ENCODE results near the gene WDR12.
"Not testable (repeated sequence)": the region's sequence is repeated elsewhere in the genome, so short reads cannot be mapped to it uniquely, and the experiment has no call there.

The WDR12 gene

GRCh38 chr2:202885190-202885589 is 26.3 kb downstream of the WDR12 start:
- no peak for DNase-seq (ENCODE audit: low read depth in 2 of 2)

- no peak for DNase-seq (ENCODE audit: low read depth in 2 of 2)
Measured at GRCh38 chr2:202883987-202884675, 27.3 kb downstream of the WDR12 start.

DNA sequence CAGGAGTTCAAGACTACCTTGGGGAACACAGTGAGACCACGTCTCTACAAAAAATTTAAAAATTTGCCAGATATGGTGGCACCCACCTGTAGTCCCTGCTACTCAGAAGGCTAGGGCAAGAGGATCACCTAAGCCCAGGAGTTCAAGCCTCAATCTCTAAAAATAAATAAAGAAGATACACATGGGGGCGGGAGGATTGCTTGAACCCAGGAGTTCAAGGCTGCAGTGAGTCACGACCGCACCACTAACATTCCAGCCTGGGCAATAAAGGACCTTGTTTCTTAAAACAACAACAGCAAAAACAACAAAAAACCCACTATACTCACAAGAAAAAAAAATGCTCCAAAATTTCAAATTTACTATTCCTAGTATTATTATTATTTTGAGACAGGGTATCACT is 29.9 kb downstream of the WDR12 start:
- DNase-seq (ENCODE audit: low read depth in 2 of 2): no peak

DNA sequence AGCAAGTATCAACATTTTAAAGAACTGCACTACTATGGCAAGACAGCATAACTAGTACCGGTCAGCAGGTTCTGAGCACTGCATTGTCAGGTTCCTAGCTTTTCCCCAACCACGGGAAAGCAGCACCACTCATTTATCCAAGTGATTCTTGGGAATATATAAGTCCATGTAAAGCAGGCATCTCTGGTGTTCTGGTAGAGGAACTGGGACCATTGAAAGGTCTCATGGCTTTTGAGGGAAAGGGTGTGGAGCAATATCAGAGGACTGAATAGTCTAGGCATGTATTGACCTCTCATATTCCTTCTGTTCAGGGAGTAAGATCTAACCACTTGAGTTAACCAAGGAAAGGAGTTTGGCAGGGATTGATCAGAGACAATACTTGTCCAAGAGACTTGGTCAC is 33.8 kb downstream of the WDR12 start:
- no peak for DNase-seq (ENCODE audit: low read depth in 2 of 2)

DNA sequence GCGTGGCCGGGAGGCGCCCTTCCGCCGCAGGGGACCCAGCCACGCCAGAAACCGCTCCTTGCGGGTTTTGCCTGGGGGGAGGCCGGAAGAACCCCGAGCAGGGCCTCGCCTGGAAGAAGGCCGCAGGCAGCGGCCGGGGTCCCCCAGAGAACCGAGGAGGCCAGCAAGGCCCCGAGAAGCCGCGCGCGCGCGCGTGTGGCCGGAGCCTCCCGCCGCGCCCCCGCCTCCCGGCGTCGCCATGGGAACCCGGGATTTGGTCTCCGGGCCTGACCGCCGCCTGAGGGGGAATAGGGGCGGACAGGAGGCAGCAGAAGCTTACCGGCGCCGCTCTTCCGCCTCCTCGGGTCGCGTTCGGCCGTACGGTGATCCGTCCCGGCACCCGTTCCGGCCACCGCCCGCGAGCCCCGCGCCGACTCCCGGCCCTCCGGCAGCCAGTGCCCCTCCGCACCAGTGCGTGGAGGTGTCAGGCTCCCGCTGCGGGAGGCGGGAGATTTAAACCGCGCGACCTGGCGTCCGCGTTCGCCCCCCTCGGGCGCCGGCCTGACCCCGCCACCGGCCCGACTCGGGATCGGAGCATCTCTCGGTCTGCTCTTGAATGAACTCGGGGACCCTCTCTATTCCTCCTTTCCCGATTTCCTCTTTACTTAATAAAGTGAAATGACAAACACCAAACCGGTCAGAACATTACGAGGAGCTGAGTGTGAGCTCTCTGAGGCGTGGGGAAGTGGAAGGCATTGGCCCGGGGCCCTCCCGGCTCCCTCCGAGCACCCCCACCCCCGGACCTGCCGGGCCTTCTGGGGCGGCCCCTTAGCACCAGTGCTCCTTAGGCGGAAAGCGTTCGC is 40.0 kb downstream of the WDR12 start, which contains the start of gene ICA1L:
ICA1L (minus strand) TSS at position 467 of the 842 bp plus-strand sequence. CDS start 42,757 bp downstream, outside the sequence.
- DNase-seq (ENCODE audit: low read depth in 2 of 2): peak; percentile 35 to 47

DNA sequence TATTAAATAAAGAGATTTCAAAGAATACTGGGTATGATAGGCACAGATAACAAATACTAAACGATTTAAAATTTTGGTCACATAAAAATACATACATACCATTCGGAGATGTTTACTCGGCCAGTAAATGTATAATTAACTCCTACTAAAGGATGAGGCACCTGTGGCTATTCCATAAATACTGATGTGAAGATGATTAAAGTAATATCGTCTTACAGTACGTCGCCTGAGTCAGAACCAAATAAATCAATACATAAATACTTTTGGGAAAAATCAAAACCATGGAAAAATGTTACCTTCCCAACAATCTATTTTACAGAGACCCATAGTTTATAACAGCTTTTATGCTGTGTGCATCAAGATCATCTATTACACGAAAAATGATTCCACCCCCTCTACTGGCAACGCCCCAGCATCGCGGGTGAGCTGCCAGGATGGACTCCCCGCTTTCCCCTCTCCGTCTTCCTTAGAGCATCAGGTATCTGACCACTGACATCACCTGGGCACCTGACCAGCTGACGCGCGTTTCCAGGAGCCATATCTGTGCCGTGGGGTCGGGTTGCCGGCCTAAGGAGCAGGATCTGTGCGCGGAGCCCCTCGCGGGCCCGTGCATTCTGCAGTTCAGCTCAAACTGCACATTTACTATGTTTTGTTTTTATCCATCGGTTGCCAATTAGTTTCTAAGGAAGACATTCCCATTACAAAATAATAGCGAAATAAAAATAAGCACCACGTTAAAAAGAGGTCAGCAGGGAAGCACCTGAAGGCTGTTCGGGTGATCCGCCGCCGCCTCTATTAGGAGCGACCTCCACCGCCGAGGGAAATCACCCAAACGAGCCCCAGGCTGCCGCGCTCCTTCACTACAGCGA is 40.8 kb downstream of the WDR12 start:
- peak; percentile 46 to 47 for DNase-seq (ENCODE audit: low read depth in 2 of 2)

DNA sequence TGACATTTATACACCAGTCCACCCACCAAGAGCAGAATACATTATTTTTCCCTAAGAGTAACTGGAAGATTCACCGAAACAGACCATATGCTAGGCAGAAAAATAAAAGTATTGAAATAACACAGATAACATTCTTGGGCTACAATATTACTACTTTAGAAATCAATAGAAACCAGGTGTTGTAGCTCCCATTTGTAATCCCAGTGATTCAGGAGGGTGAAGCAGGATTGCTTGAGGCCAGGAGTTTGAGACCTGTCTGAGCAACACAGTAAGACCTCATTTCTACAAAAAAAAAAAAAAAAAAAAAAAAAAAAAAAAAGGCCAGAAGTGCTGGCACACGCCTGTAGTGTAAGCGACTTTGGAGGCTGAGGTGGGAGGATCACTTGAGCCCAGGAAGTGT is 49.5 kb downstream of the WDR12 start:
- no peak for DNase-seq (ENCODE audit: low read depth in 2 of 2)

DNA sequence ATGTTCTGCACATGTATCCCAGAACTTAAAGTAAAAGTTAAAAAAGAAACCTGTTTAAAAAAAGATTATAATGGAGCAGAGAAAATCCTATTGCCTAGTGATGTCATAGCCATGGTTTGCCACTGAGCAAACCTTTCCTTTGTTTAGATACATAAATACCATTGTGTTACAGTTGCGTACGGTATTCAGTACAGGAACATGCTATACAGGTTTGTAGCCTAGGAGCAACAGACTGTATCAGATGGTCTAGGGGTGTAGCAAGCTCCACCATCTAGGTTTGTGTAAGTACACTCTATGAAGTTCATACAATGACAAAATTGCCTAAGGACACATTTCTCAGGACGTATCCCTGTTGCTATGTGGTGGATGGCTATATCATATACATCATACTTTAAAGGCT is 52.9 kb downstream of the WDR12 start:
- no peak for DNase-seq (ENCODE audit: low read depth in 2 of 2)

DNA sequence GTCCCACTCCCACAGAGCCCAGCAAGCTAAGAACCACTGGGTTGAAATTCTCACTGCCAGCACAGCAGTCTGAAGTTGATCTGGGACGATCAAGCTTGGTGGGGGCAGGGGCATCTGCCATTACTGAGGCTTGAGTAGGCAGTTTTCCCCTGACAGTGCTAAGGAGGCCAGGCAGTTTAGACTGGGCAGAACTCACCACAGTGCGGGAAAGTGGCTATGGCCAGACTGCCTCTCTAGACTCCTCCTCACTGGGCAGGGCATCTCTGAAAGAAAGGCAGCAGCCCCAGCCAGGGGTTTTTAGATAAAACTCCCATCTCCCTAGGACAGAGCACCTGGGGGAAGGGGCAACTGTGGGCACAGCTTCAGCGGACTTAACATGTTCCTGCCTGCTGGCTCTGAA is 62.1 kb downstream of the WDR12 start:
- DNase-seq (ENCODE audit: low read depth in 2 of 2): not testable (repeated sequence)

- no peak for DNase-seq (ENCODE audit: low read depth in 2 of 2)
Measured at GRCh38 chr2:202848813-202849212, 62.7 kb downstream of the WDR12 start.

DNA sequence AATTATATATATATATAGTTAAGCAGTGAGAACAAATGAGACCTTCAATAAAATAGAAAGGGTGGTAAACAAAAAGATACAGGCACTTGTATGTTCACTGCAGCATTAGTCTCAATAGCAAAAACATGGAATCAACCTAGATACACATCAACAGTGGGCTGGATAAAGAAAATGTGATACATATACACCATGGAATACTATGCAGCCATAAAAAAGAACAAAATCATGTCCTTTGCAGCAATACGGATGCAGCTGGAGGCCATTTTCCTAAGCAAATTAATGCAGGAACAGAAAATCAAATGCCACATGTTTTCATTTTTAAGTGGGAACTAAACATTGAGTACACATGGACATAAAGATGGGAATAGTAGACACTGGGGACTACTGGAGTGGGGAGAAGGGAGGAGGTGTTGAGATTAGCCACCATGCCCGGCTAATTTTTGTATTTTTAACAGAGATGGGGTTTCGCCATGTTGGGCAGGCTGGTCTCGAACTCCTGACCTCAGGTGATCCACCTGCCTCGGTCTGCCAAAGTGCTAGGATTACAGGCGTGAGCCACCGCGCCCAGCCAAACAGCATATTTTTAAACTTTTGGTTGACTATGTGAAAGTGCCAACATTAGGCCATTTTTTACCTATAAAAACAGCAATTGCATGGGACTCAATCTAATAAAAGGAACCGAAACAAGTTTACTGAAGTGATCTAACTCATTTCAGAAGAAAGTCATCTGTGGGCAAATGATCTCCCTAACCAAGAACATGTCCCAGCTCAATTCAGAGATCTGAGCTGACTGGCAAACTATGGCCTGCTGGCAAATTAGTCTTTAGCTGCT is 63.6 kb downstream of the WDR12 start:
- no peak for DNase-seq (ENCODE audit: low read depth in 2 of 2)

- no peak for DNase-seq (ENCODE audit: low read depth in 2 of 2)
Measured at GRCh38 chr2:202844656-202845055, 66.8 kb downstream of the WDR12 start.

- no peak for DNase-seq (ENCODE audit: low read depth in 2 of 2)
Measured at GRCh38 chr2:202842690-202843089, 68.8 kb downstream of the WDR12 start.

- DNase-seq (ENCODE audit: low read depth in 2 of 2): no peak
Measured at GRCh38 chr2:202841090-202841867, 70.2 kb downstream of the WDR12 start.

- DNase-seq (ENCODE audit: low read depth in 2 of 2): peak; percentile 22 to 46
Measured at GRCh38 chr2:202831242-202832220, 79.9 kb downstream of the WDR12 start.

GRCh38 chr2:202824901-202825300 is 86.6 kb downstream of the WDR12 start:
- no peak for DNase-seq (ENCODE audit: low read depth in 2 of 2)

Data from stimulated activated CD4-positive, alpha-beta T cell treated with anti-CD3 and anti-CD28 coated beads, Interleukin-4, amount 100 ng/mL, for 48 hours (primary cell).